ENCODE data around the gene ANKRD34A. TPM values are rescaled to one million over a fixed set of nuclear protein-coding genes. Genes with fewer than 3 reads are reported as not detected.
A peak's percentile ranks its signal among the peaks of the same experiment; 100 is the strongest.

ANKRD34A gene
- total and polyA plus RNA-seq, 8 donors, result 0.73 to 1.3 (median 0.91) TPM

DNA sequence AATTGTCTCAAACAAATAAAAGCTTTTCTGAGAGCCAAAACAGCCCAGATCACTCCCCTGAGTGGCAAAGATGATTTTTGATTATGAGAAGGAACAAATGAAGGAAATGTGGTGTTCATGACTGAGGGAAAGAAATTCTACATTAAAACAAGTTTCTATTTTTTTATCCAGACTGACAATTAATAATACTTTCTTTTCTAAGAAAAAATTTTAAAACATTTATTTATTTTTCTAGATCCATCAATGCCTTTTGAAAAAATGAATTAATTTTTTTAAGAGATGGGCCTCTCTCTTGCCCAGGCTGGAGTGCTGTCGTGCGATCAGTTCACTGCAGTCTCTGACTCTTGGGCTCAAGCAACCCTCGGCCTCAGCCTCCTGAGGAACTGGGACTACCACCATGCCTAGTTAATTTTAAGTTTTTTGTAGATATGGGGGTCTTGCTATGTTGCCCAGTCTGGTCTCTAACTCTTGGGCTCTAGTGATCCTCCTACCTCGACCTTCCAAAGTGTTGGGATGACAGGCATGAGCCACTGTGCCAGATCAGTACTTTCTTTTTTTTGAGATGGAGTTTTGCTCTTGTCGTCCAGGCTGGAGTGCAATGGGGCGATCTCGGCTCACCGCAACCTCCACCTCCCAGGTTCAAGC is 43.2 kb upstream of the ANKRD34A start:
- no peaks in the 10 kb centered on the region for H3K36me3 ChIP-seq
- H3K4me3 ChIP-seq, result no peak overlapping the region
- H3K27ac ChIP-seq, result peak overlapping the region; percentile 85 to 90
- H3K4me1 ChIP-seq, result peaks cover 0 to 71% of the 10 kb centered on the region in 2 donors
- DNase-seq (no peak), ATAC-seq (no peak)
- H3K27me3 ChIP-seq, result no peaks in the 10 kb centered on the region
- TF ChIP-seq, protein P1, sequence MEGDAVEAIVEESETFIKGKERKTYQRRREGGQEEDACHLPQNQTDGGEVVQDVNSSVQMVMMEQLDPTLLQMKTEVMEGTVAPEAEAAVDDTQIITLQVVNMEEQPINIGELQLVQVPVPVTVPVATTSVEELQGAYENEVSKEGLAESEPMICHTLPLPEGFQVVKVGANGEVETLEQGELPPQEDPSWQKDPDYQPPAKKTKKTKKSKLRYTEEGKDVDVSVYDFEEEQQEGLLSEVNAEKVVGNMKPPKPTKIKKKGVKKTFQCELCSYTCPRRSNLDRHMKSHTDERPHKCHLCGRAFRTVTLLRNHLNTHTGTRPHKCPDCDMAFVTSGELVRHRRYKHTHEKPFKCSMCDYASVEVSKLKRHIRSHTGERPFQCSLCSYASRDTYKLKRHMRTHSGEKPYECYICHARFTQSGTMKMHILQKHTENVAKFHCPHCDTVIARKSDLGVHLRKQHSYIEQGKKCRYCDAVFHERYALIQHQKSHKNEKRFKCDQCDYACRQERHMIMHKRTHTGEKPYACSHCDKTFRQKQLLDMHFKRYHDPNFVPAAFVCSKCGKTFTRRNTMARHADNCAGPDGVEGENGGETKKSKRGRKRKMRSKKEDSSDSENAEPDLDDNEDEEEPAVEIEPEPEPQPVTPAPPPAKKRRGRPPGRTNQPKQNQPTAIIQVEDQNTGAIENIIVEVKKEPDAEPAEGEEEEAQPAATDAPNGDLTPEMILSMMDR (IDR thresholded peaks at IDR 0.05), result no peak
- intact Hi-C loops (cut with DNase I), result no loop called here
- no peaks in the 10 kb centered on the region for H3K9me3 ChIP-seq

DNA sequence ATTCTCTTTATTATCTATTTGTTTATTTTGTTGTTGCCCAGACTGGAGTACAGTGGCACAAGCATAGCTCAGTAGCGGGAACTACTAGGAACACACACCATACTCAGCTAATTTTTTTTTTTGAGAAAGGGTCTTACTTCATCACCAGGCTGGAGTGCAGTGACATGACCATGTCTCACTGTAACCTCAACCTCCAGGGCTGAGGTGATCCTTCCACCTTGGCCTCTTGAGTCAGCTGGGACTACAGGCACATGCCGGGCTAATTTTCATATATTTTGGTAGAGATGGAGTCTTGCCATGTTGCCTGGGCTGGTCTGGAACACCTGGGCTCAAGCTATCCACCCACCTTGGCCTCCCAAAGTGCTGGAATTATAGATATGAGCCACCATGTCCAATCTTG is 37.3 kb upstream of the ANKRD34A start:
- TF ChIP-seq, protein P1 (IDR thresholded peaks at IDR 0.05), result no peak
- H3K36me3 ChIP-seq, result no peaks in the 10 kb centered on the region
- H3K27me3 ChIP-seq, result no peaks in the 10 kb centered on the region
- no peak overlapping the region for H3K4me3 ChIP-seq
- intact Hi-C loops (cut with DNase I), result no loop called here
- DNase-seq, result no peak
- H3K9me3 ChIP-seq, result no peaks in the 10 kb centered on the region
- peak overlapping the region; percentile 26 to 43 for H3K27ac ChIP-seq
- no peak for ATAC-seq
- H3K4me1 ChIP-seq, result peaks cover 7 to 81% of the 10 kb centered on the region in 2 donors

- ATAC-seq, result no peak
- H3K36me3 ChIP-seq, result peaks cover 0 to 10% of the 10 kb centered on the region in 2 donors
- no peaks in the 10 kb centered on the region for H3K9me3 ChIP-seq
- peak overlapping the region; percentile 92 for H3K27ac ChIP-seq
- peaks cover 7 to 64% of the 10 kb centered on the region in 2 donors for H3K4me1 ChIP-seq
- TF ChIP-seq, protein P1 (IDR thresholded peaks at IDR 0.05), result no peak
- DNase-seq, result no peak
- H3K27me3 ChIP-seq, result no peaks in the 10 kb centered on the region
- intact Hi-C loops (cut with DNase I), result no loop called here
- no peak overlapping the region for H3K4me3 ChIP-seq
These were observed 35.1 kb upstream of the ANKRD34A start for GRCh38 chr1:145999321-146000024.

GRCh38 chr1:145997718-145998023 is 33.3 kb upstream of the ANKRD34A start:
- H3K4me3 ChIP-seq, result peak overlapping the region; percentile 24 to 96
- H3K4me1 ChIP-seq, result peaks cover 15 to 71% of the 10 kb centered on the region in 2 donors
- H3K27me3 ChIP-seq, result no peaks in the 10 kb centered on the region
- H3K36me3 ChIP-seq, result peaks cover 0 to 28% of the 10 kb centered on the region in 2 donors
- no peaks in the 10 kb centered on the region for H3K9me3 ChIP-seq
- peak in 1 of 4 donors; percentile 55 for DNase-seq
- peak overlapping the region; percentile 92 for H3K27ac ChIP-seq
- TF ChIP-seq, protein P1 (IDR thresholded peaks at IDR 0.05), result no peak
- intact Hi-C loops (cut with DNase I), result no loop called here
- ATAC-seq, result no peak

GRCh38 chr1:145997016-145997717 is 32.8 kb upstream of the ANKRD34A start:
- peak overlapping the region; percentile 92 for H3K27ac ChIP-seq
- H3K27me3 ChIP-seq, result no peaks in the 10 kb centered on the region
- intact Hi-C loops (cut with DNase I), result no loop called here
- no peaks in the 10 kb centered on the region for H3K9me3 ChIP-seq
- H3K4me1 ChIP-seq, result peaks cover 20 to 74% of the 10 kb centered on the region in 2 donors
- ATAC-seq (peak; percentile 4), DNase-seq (peak in 1 of 4 donors; percentile 30)
- peaks cover 0 to 33% of the 10 kb centered on the region in 2 donors for H3K36me3 ChIP-seq
- H3K4me3 ChIP-seq, result peak overlapping the region; percentile 24 to 96
- TF ChIP-seq, protein P1 (IDR thresholded peaks at IDR 0.05), result no peak

Measured in left lung (tissue), 10 donors.